GM12892 (cell line): ENCODE results near the gene CD19.

Experiments
- POLR2A ChIP-seq: IDR thresholded peaks from 2 replicates; pipeline ENCODE4 v1.6.1; 2011; ENCODE audit warnings: low read depth, low read length, control low read depth
- POLR2AphosphoS5 ChIP-seq: IDR thresholded peaks from 2 replicates; pipeline ENCODE4 v1.6.1; 2011; ENCODE audit warnings: low read depth, low read length, control low read depth
- TAF1 ChIP-seq: IDR thresholded peaks from 2 replicates; pipeline ENCODE4 v1.6.1; 2011; ENCODE audit warnings: low read depth, mild to moderate bottlenecking, control low read depth, low read length, borderline replicate concordance

DNA sequence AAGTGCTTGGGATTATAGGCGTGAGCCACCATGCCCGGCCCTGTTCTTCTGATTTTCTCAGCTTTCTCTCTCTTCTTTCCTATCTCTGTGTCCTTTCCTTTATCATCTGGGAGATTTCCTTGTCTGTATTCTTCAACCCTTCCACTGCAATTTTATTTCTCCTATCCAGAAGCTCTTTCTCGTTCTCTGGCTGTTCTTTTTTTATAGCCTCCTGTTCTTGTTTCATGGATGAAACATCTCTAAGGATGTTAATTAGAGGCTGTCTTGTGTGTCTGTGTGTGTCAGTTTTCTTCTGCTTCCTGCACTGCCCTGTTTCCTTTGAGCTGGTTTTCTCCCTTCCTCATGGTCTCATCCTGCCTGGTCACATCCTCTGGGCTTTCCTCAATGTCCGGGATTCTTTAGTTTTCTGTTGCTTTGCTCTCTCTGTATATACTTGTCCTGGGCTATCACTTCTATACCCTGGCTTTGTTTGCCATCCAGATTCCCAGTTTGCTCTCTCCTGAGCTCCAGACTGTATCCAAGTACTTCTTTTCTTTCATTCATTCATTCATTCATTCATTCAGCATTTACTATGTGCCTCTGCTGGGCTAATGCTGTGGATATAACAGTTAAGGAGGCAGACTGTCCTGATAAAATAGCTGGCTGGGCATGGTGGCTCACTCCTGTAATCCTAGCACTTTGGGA is 55.5 kb downstream of the CD19 start:
- TF ChIP-seq POLR2A (no peak), POLR2AphosphoS5 (no peak), TAF1 (no peak)
